Upper lobe of left lung (tissue), 6 donors: ENCODE results near the gene SOX12. TPM values are rescaled to one million over a fixed set of nuclear protein-coding genes. Genes with fewer than 3 reads are reported as not detected.
"Not testable (repeated sequence)": the region's sequence is repeated elsewhere in the genome, so short reads cannot be mapped to it uniquely, and the experiment has no call there.

Experiments used
- ATAC-seq, 2 donors: fragments of 200-7000 bp; cut with Tn5 transposase; one replicate each; pipeline ENCODE4 v1.9.1; 2022; ENCODE audit warnings: mild to moderate bottlenecking in 2 of 2, moderate library complexity in 2 of 2; ENCODE audit not compliant: low FRiP score in 2 of 2
- DNase-seq, 2 donors: peaks; one replicate each; pipeline ENCODE4 v3.0.0-alpha.2; 2019 to 2020
- H3K27ac ChIP-seq, 4 donors: fragments of 200-600 bp; sonication (generic); one replicate each; pipeline ENCODE4 v1.5.1; 2016 to 2019
- H3K27me3 ChIP-seq, 4 donors: fragments of 200-600 bp; sonication (generic); one replicate each; pipeline ENCODE4 v1.5.1; 2017 to 2019
- H3K36me3 ChIP-seq, 4 donors: fragments of 200-600 bp; sonication (generic); one replicate each; pipeline ENCODE4 v1.5.1; 2016 to 2019
- H3K4me1 ChIP-seq, 4 donors: fragments of 200-600 bp; sonication (generic); one replicate each; pipeline ENCODE4 v1.5.1; 2018 to 2019
- H3K4me3 ChIP-seq, 4 donors: fragments of 200-600 bp; sonication (generic); one replicate each; pipeline ENCODE4 v1.5.1; 2017 to 2019; ENCODE audit warnings: mild to moderate bottlenecking in 2 of 4, moderate library complexity in 1 of 4
- H3K9me3 ChIP-seq, 4 donors: fragments of 200-600 bp; sonication (generic); one replicate each; pipeline ENCODE4 v1.5.1; 2018 to 2019
- EP300 ChIP-seq, 4 donors: sonication (generic); formaldehyde crosslinking; IDR thresholded peaks; one replicate each; pipeline ENCODE4 v1.5.1; 2017; ENCODE audit warnings: antibody characterized with exemption in 4 of 4, control low read depth in 2 of 4
- POLR2A ChIP-seq, 4 donors: fragments of 450-650 bp; IDR thresholded peaks; one replicate each; pipeline ENCODE4 v1.5.1; 2016 to 2017; ENCODE audit warnings: antibody characterized with exemption in 4 of 4, mild to moderate bottlenecking in 2 of 4
- POLR2AphosphoS5 ChIP-seq, 2 donors: sonication (generic); formaldehyde crosslinking; IDR thresholded peaks; one replicate each; pipeline ENCODE4 v1.5.1; 2017; ENCODE audit warnings: antibody characterized with exemption in 2 of 2
- WGBS, 2 donors: methylation state at CpG; one replicate each; pipeline ENCODE4 v1.1.5; 2017 to 2018; 5-methylcytosine and 5-hydroxymethylcytosine counted together
- total RNA-seq, 6 donors: library from RNA; depleted of rRNA in 4 of 6; stranded (reverse); fragments of >200 nt in 4 of 6; gene quantifications; one replicate each; pipeline versions ENCODE4 v1.1.0 to v1.2.1, GENCODE V29; 2016 to 2021
- TF ChIP-seq, protein P1 (sequence below), 6 experiments: fragments of 450-650 bp in 4 of 6; fragments of 200-600 bp in 2 of 6; sonication (generic) in 2 of 6; IDR thresholded peaks; one replicate each; pipeline ENCODE4 v1.5.1; 2016 to 2019; ENCODE audit warnings: antibody characterized with exemption in 6 of 6
- donor health status: DM: no; HTN: no; CAD: no; lungs with moderate emphysema.
- donor health status: DM: no; HTN: yes; CAD: no; lungs with severe emphysema.

The SOX12 gene
- total RNA-seq, 6 donors from 2014 or later: 3.8 to 13.5 (median 7.6) TPM

DNA sequence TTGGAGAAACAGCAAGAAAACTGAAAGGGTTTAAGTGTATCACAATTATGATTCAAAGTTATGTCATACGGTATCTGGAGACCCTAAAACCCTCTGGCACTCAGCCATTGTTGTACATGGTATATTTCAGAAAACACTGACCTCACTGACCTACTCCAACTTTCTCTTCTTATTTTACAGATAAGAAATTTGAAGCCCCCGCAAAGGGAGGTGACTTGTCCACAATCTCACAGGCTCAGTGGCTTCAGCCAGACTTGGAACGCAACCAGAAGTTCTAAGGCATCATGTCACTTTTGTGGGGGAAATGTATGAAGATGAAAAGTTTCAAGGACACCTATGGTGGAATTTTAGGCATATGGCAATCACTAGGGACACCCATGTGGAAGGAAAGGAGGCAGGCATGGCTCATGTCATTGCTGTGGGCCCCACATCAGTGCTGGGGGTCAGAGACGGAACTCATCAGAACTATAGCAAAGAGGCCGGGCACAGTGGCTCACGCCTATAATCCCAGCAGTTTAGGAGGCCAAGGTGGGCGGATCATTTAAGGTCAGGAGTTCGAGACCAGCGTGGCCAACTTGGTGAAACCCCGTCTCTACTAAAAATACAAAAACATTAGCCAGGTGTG lies 50.0 kb downstream of the SOX12 start:
- no peak for DNase-seq
- ATAC-seq: no peak
- no peak overlapping the region for H3K4me3 ChIP-seq
- WGBS, 2 donors: 91 to 96% methylated on average over 10 of the region's 10 CpGs
- no peaks in the 10 kb centered on the region for H3K9me3 ChIP-seq
- no peaks in the 10 kb centered on the region for H3K36me3 ChIP-seq
- H3K4me1 ChIP-seq: peaks cover 28 to 35% (median 34%) of the 10 kb centered on the region in 4 donors
- no peak overlapping the region for H3K27ac ChIP-seq
- TF ChIP-seq EP300 (IDR thresholded peaks at IDR 0.05): no peak
- TF ChIP-seq POLR2AphosphoS5 (IDR thresholded peaks at IDR 0.05): no peak
- no peak for TF ChIP-seq POLR2A (IDR thresholded peaks at IDR 0.05)
- TF ChIP-seq, protein P1, sequence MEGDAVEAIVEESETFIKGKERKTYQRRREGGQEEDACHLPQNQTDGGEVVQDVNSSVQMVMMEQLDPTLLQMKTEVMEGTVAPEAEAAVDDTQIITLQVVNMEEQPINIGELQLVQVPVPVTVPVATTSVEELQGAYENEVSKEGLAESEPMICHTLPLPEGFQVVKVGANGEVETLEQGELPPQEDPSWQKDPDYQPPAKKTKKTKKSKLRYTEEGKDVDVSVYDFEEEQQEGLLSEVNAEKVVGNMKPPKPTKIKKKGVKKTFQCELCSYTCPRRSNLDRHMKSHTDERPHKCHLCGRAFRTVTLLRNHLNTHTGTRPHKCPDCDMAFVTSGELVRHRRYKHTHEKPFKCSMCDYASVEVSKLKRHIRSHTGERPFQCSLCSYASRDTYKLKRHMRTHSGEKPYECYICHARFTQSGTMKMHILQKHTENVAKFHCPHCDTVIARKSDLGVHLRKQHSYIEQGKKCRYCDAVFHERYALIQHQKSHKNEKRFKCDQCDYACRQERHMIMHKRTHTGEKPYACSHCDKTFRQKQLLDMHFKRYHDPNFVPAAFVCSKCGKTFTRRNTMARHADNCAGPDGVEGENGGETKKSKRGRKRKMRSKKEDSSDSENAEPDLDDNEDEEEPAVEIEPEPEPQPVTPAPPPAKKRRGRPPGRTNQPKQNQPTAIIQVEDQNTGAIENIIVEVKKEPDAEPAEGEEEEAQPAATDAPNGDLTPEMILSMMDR (IDR thresholded peaks at IDR 0.05): no peak
- no peaks in the 10 kb centered on the region for H3K27me3 ChIP-seq

DNA sequence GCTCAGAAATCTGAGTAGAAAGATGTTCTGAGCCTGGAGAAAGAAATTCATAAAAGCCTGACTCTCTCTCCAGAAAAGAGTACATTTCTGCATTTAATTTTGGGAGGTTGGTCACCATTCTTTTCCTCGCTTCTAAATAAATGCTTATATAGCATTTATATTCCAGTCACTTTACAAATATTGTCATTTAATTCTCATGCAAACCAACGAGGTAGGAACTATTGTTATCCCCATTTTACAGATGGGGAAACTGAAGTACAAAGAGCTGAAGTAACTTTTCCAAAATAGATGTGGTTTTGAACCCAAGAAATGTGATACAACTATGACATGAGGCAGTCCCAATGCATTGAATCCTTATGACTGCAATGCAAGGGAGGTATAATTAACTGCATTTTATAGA lies 50.7 kb downstream of the SOX12 start:
- ATAC-seq: no peak
- TF ChIP-seq POLR2A (IDR thresholded peaks at IDR 0.05): no peak
- TF ChIP-seq, protein P1 (IDR thresholded peaks at IDR 0.05): no peak
- TF ChIP-seq EP300 (IDR thresholded peaks at IDR 0.05): no peak
- TF ChIP-seq POLR2AphosphoS5 (IDR thresholded peaks at IDR 0.05): no peak
- H3K9me3 ChIP-seq: no peaks in the 10 kb centered on the region
- H3K27ac ChIP-seq: no peak overlapping the region
- no peak overlapping the region for H3K4me3 ChIP-seq
- H3K27me3 ChIP-seq: no peaks in the 10 kb centered on the region
- peaks cover 20 to 35% (median 27%) of the 10 kb centered on the region in 4 donors for H3K4me1 ChIP-seq
- DNase-seq: no peak
- WGBS, 2 donors: 30 to 44% methylated on average over 2 of the region's 2 CpGs
- no peaks in the 10 kb centered on the region for H3K36me3 ChIP-seq

DNA sequence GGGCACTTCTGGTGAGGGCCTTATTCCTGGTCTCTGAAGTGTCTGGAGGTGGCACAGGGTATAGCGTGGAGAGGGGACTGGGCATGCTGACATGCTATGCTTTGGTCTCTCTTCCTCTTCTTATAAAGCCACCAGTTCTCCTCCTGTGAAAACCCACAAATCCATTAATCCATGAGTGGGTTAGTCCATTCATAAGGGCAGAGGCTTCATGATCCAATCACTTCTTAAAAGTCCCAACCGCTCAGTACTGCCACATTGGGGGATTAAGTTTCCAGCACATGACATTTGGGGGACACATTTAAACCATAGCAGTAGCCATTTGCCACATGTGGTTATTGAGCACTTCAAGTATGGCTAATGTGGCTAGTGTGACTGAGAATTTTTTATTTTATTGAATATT lies 51.4 kb downstream of the SOX12 start:
- Histone ChIP-seq H3K4me3 (no peak overlapping the region), H3K9me3 (no peaks in the 10 kb centered on the region), H3K4me1 (peaks cover 20 to 35% (median 20%) of the 10 kb centered on the region in 4 donors), H3K36me3 (no peaks in the 10 kb centered on the region), H3K27ac (no peak overlapping the region), H3K27me3 (no peaks in the 10 kb centered on the region)
- 66 to 73% methylated on average over 2 of the region's 2 CpGs for WGBS, 2 donors
- ATAC-seq (no peak), DNase-seq (no peak)
- TF ChIP-seq POLR2AphosphoS5 (IDR thresholded peaks at IDR 0.05) (no peak), POLR2A (IDR thresholded peaks at IDR 0.05) (no peak), EP300 (IDR thresholded peaks at IDR 0.05) (no peak)
- TF ChIP-seq, protein P1 (IDR thresholded peaks at IDR 0.05): no peak

DNA sequence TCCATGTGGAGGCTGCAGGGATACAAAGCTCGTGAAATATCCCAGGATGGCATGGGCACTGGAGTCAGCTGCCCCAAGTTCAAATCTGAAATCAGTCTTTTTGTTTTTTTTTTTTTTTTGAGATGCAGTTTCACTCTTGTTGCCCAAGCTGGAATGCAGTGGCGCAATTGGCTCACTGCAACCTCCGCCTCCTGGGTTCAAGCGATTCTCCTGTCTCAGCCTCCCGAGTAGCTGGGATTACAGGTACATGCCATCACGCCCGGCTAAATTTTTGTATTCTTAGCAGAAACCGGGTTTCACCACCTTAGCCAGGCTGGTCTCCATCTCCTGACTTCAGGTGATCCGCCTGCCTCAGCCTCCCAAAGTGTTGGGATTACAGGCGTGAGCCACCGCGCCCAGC lies 52.2 kb downstream of the SOX12 start:
- not testable (repeated sequence) for H3K36me3 ChIP-seq, H3K9me3 ChIP-seq, H3K27ac ChIP-seq, ATAC-seq, H3K27me3 ChIP-seq, DNase-seq, H3K4me3 ChIP-seq
- WGBS, 2 donors: 87 to 93% methylated on average over 12 of the region's 12 CpGs
- H3K4me1 ChIP-seq: peaks cover 15 to 35% (median 17%) of the 10 kb centered on the region in 4 donors

DNA sequence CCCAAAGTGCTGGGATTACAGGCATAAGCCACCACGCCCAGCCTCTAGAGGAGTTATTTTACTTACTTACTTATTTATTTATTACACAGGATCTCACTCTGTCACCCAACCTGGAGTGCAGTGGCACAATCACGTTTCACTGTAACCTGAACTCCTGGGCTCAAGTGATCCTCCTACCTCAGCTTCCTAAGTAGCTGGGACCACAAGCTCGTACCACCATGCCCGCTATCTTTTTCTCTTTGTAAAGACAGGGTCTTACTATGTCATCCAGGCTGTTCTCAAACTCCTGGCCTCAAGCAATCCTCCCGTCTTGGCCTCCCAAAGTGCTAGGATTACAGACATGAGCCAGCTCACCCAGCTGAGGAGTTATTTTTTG lies 53.6 kb downstream of the SOX12 start:
- no peaks in the 10 kb centered on the region for H3K36me3 ChIP-seq
- WGBS, 2 donors: 79 to 83% methylated on average over 5 of the region's 5 CpGs

More for the DNA sequence above, 53.6 kb downstream of the SOX12 start:
- DNase-seq (no peak), ATAC-seq (no peak)
- H3K4me3 ChIP-seq: no peak overlapping the region
- peaks cover 5 to 25% (median 8%) of the 10 kb centered on the region in 4 donors for H3K4me1 ChIP-seq
- H3K27ac ChIP-seq: no peak overlapping the region
- H3K27me3 ChIP-seq: no peaks in the 10 kb centered on the region
- H3K9me3 ChIP-seq: no peaks in the 10 kb centered on the region
- no peak for TF ChIP-seq POLR2A (IDR thresholded peaks at IDR 0.05)
- TF ChIP-seq, protein P1 (IDR thresholded peaks at IDR 0.05): no peak
- no peak for TF ChIP-seq EP300 (IDR thresholded peaks at IDR 0.05)
- no peak for TF ChIP-seq POLR2AphosphoS5 (IDR thresholded peaks at IDR 0.05)

Other genes with a start within 250 kb of the SOX12 start
- not detected for gene DEFB125, start 237.9 kb upstream of the SOX12 start, total RNA-seq
- not detected for gene DEFB126, start 183.0 kb upstream of the SOX12 start, total RNA-seq
- gene DEFB127, start 168.1 kb upstream of the SOX12 start, total RNA-seq: not detected
- gene DEFB128, start 135.8 kb upstream of the SOX12 start, total RNA-seq: not detected
- not detected for gene DEFB129, start 98.3 kb upstream of the SOX12 start, total RNA-seq
- not detected for gene DEFB132, start 67.8 kb upstream of the SOX12 start, total RNA-seq
- gene C20orf96, start 34.8 kb upstream of the SOX12 start, total RNA-seq: 10 to 100 TPM in 3 of 6 donors, 1 to 10 TPM in 3; 3.0 to 31.4 (median 10.3) TPM
- gene ZCCHC3, start 28.0 kb upstream of the SOX12 start, total RNA-seq: 10 to 100 TPM; 14.2 to 18.5 (median 17.3) TPM
- 10 to 100 TPM; 13.6 to 30.8 (median 25.6) TPM for gene NRSN2, start 21.6 kb downstream of the SOX12 start, total RNA-seq
- 10 to 100 TPM; 11.5 to 39.0 (median 24.7) TPM for gene TRIB3, start 55.2 kb downstream of the SOX12 start, total RNA-seq
- 100 to 1,000 TPM in 3 of 6 donors, 10 to 100 TPM in 3; 63.4 to 179 (median 109) TPM for gene RBCK1, start 82.7 kb downstream of the SOX12 start, total RNA-seq
- 10 to 100 TPM; 35.5 to 59.7 (median 37.5) TPM for gene TBC1D20, start 137.0 kb downstream of the SOX12 start, total RNA-seq
- gene CSNK2A1, start 218.2 kb downstream of the SOX12 start, total RNA-seq: 100 to 1,000 TPM in 1 of 6 donors, 10 to 100 TPM in 5; 54.4 to 111 (median 79.8) TPM